ENCODE measurements around the gene CAPG. TPM values are rescaled to one million over a fixed set of nuclear protein-coding genes. Genes with fewer than 3 reads are reported as not detected.

Gene CAPG
- total and polyA plus RNA-seq, 12 donors: 11.6 to 192 (median 41.4) TPM

- Histone ChIP-seq H3K27me3 (no peaks in the 10 kb centered on the region), H3K4me1 (replicated peaks in 1 of 2) (no peaks in the 10 kb centered on the region), H3K36me3 (replicated peaks in 1 of 2) (no peaks in the 10 kb centered on the region), H3K9me3 (replicated peaks in 1 of 3) (no peaks in the 10 kb centered on the region), H3K4me3 (no peak overlapping the region), H3K27ac (no peak overlapping the region)
- 70 to 83% (median 76%) methylated on average over 7 of the region's 7 CpGs for WGBS, 4 donors
- intact Hi-C loops (cut with DNase I): no loop called here
- no peak for DNase-seq
- TF ChIP-seq CTCF (IDR thresholded peaks at IDR 0.05): no peak
These were observed 18.2 kb upstream of the CAPG start for GRCh38 chr2:85428343-85428881.

GRCh38 chr2:85427300-85427835, 17.2 kb upstream of the CAPG start:
- TF ChIP-seq POLR2A (IDR thresholded peaks at IDR 0.05): no peak
- no peak for TF ChIP-seq CTCF (IDR thresholded peaks at IDR 0.05)
- intact Hi-C loops (cut with DNase I): no loop called here
- DNase-seq: no peak
- WGBS, 4 donors: 68 to 79% (median 75%) methylated on average over 3 of the region's 3 CpGs
- no peaks in the 10 kb centered on the region for H3K36me3 ChIP-seq (replicated peaks in 1 of 2)
- no peaks in the 10 kb centered on the region for H3K4me1 ChIP-seq (replicated peaks in 1 of 2)
- H3K4me3 ChIP-seq: no peak overlapping the region
- no peaks in the 10 kb centered on the region for H3K9me3 ChIP-seq (replicated peaks in 1 of 3)
- no peaks in the 10 kb centered on the region for H3K27me3 ChIP-seq
- no peak overlapping the region for H3K27ac ChIP-seq

- no peak for DNase-seq
- no peak for TF ChIP-seq POLR2A (IDR thresholded peaks at IDR 0.05)
- TF ChIP-seq CTCF (IDR thresholded peaks at IDR 0.05): no peak
- Histone ChIP-seq H3K4me1 (replicated peaks in 1 of 2) (peaks cover 9 to 12% of the 10 kb centered on the region in 2 donors), H3K36me3 (replicated peaks in 1 of 2) (no peaks in the 10 kb centered on the region), H3K27ac (no peak overlapping the region), H3K9me3 (replicated peaks in 1 of 3) (no peaks in the 10 kb centered on the region), H3K27me3 (no peaks in the 10 kb centered on the region), H3K4me3 (no peak overlapping the region)
- intact Hi-C loops (cut with DNase I): no loop called here
- 93 to 100% (median 98%) methylated on average over 1 to 3 of the region's 3 CpGs; no CpG with 5 or more reads in 1 of the 4 donors for WGBS, 4 donors
These were observed 15.4 kb upstream of the CAPG start for GRCh38 chr2:85425588-85425987.

- Histone ChIP-seq H3K9me3 (replicated peaks in 1 of 3) (no peaks in the 10 kb centered on the region), H3K27me3 (no peaks in the 10 kb centered on the region), H3K4me1 (replicated peaks in 1 of 2) (peaks cover 9 to 24% of the 10 kb centered on the region in 2 donors), H3K36me3 (replicated peaks in 1 of 2) (no peaks in the 10 kb centered on the region), H3K4me3 (no peak overlapping the region), H3K27ac (no peak overlapping the region)
- TF ChIP-seq POLR2A (IDR thresholded peaks at IDR 0.05): no peak
- no peak for TF ChIP-seq CTCF (IDR thresholded peaks at IDR 0.05)
- intact Hi-C loops (cut with DNase I): loop anchor here in 1 of 2 donors (1.0 kb wide), 1 partner anchor 29 kb away; no protein-coding TSS in a partner anchor
- WGBS, 4 donors: 71 to 88% (median 76%) methylated on average over 5 of the region's 5 CpGs
- DNase-seq: no peak
These were observed 13.4 kb upstream of the CAPG start for GRCh38 chr2:85423525-85423924.

Data from adrenal gland (tissue), 12 donors.